Measurements from ENCODE around the gene KLHL26.

Gene KLHL26

GRCh38 chr19:18716857-18717256, 80.0 kb downstream of the KLHL26 start:
- no peak for TF ChIP-seq CTCF (IDR thresholded peaks at IDR 0.05; ENCODE audit: insufficient read depth, low read length, poor library complexity, severe bottlenecking)
- DNase-seq (ENCODE audit: extremely low read depth, insufficient read length): no peak

GRCh38 chr19:18717601-18718000, 80.8 kb downstream of the KLHL26 start:
- no peak for TF ChIP-seq CTCF (IDR thresholded peaks at IDR 0.05; ENCODE audit: insufficient read depth, low read length, poor library complexity, severe bottlenecking)
- H3K4me3 ChIP-seq (replicated peaks; ENCODE audit: low read depth, low read length): no peak overlapping the region
- no peaks in the 10 kb centered on the region for H3K27me3 ChIP-seq (replicated peaks; ENCODE audit: control insufficient read depth, insufficient read depth, low read length)
- DNase-seq (ENCODE audit: extremely low read depth, insufficient read length): no peak
- H3K36me3 ChIP-seq (ENCODE audit: control insufficient read depth, insufficient read depth, low read length): no peaks in the 10 kb centered on the region

More at GRCh38 chr19:18716857-18717256, 80.0 kb downstream of the KLHL26 start:
- Histone ChIP-seq H3K4me3 (replicated peaks; ENCODE audit: low read depth, low read length) (no peak overlapping the region), H3K36me3 (ENCODE audit: control insufficient read depth, insufficient read depth, low read length) (no peaks in the 10 kb centered on the region), H3K27me3 (replicated peaks; ENCODE audit: control insufficient read depth, insufficient read depth, low read length) (no peaks in the 10 kb centered on the region)

GRCh38 chr19:18718015-18718526, 81.2 kb downstream of the KLHL26 start:
- DNase-seq (ENCODE audit: extremely low read depth, insufficient read length): no peak
- Histone ChIP-seq H3K27me3 (replicated peaks; ENCODE audit: control insufficient read depth, insufficient read depth, low read length) (no peaks in the 10 kb centered on the region), H3K4me3 (replicated peaks; ENCODE audit: low read depth, low read length) (no peak overlapping the region), H3K36me3 (ENCODE audit: control insufficient read depth, insufficient read depth, low read length) (no peaks in the 10 kb centered on the region)
- no peak for TF ChIP-seq CTCF (IDR thresholded peaks at IDR 0.05; ENCODE audit: insufficient read depth, low read length, poor library complexity, severe bottlenecking)

- no peaks in the 10 kb centered on the region for H3K36me3 ChIP-seq (ENCODE audit: control insufficient read depth, insufficient read depth, low read length)
- no peak for DNase-seq (ENCODE audit: extremely low read depth, insufficient read length)
Measured at GRCh38 chr19:18718846-18719458, 82.1 kb downstream of the KLHL26 start.

GRCh38 chr19:18719541-18719940, 82.7 kb downstream of the KLHL26 start:
- H3K36me3 ChIP-seq (ENCODE audit: control insufficient read depth, insufficient read depth, low read length): no peaks in the 10 kb centered on the region
- no peak overlapping the region for H3K4me3 ChIP-seq (replicated peaks; ENCODE audit: low read depth, low read length)
- H3K27me3 ChIP-seq (replicated peaks; ENCODE audit: control insufficient read depth, insufficient read depth, low read length): no peaks in the 10 kb centered on the region
- DNase-seq (ENCODE audit: extremely low read depth, insufficient read length): no peak
- no peak for TF ChIP-seq CTCF (IDR thresholded peaks at IDR 0.05; ENCODE audit: insufficient read depth, low read length, poor library complexity, severe bottlenecking)

More at GRCh38 chr19:18718846-18719458, 82.1 kb downstream of the KLHL26 start:
- no peak overlapping the region for H3K4me3 ChIP-seq (replicated peaks; ENCODE audit: low read depth, low read length)
- no peaks in the 10 kb centered on the region for H3K27me3 ChIP-seq (replicated peaks; ENCODE audit: control insufficient read depth, insufficient read depth, low read length)
- no peak for TF ChIP-seq CTCF (IDR thresholded peaks at IDR 0.05; ENCODE audit: insufficient read depth, low read length, poor library complexity, severe bottlenecking)
